Liver (tissue), 9 donors: ENCODE measurements around the gene PTPN14. TPM values are rescaled to one million over a fixed set of nuclear protein-coding genes. Genes with fewer than 3 reads are reported as not detected.

ENCODE experiments used
- DNase-seq: peaks from one replicate; pipeline ENCODE4 v3.0.0-alpha.2; 2017; ENCODE audit warnings: low spot score
- H3K27ac ChIP-seq, 2 donors: one replicate each; pipeline ENCODE4 v1.7.0; 2013; ENCODE audit warnings: inconsistent platforms in 2 of 2, low read length in 2 of 2, control low read depth in 1 of 2, low read depth in 1 of 2, mild to moderate bottlenecking in 1 of 2
- H3K27me3 ChIP-seq, 4 donors: one replicate each; pipeline versions ENCODE4 v1.6.1 to v1.7.0; 2013; ENCODE audit warnings: low read length in 3 of 4, inconsistent platforms in 1 of 4, mild to moderate bottlenecking in 1 of 4, moderate library complexity in 1 of 4; ENCODE audit not compliant: control insufficient read depth in 4 of 4, insufficient read depth in 4 of 4
- H3K36me3 ChIP-seq, 4 donors: one replicate each; pipeline versions ENCODE4 v1.6.1 to v1.7.0; 2013; ENCODE audit warnings: low read length in 3 of 4, mild to moderate bottlenecking in 3 of 4, low read depth in 1 of 4, moderate library complexity in 1 of 4; ENCODE audit not compliant: control insufficient read depth in 4 of 4, insufficient read depth in 3 of 4
- H3K4me1 ChIP-seq, 4 donors: one replicate each; pipeline versions ENCODE4 v1.6.1 to v1.7.0; 2013; ENCODE audit warnings: low read length in 3 of 4, mild to moderate bottlenecking in 3 of 4, moderate library complexity in 1 of 4; ENCODE audit not compliant: control insufficient read depth in 4 of 4, insufficient read depth in 4 of 4
- H3K4me3 ChIP-seq, 3 donors: one replicate each; pipeline versions ENCODE4 v1.6.1 to v1.7.0; 2013; ENCODE audit warnings: low read length in 3 of 3, control low read depth in 1 of 3, low read depth in 1 of 3, mild to moderate bottlenecking in 1 of 3
- H3K9ac ChIP-seq, 2 donors: one replicate each; pipeline ENCODE4 v1.7.0; 2013; ENCODE audit warnings: low read length in 2 of 2, mild to moderate bottlenecking in 2 of 2, moderate library complexity in 2 of 2, control low read depth in 1 of 2, low read depth in 1 of 2
- H3K9me3 ChIP-seq, 4 donors: one replicate each; pipeline versions ENCODE4 v1.6.1 to v1.7.0; 2013; ENCODE audit warnings: low read length in 3 of 4; ENCODE audit not compliant: control insufficient read depth in 4 of 4
- ATF3 ChIP-seq: IDR thresholded peaks from 2 replicates; pipeline ENCODE4 v1.6.1; 2016; ENCODE audit warnings: antibody characterized with exemption
- EGR1 ChIP-seq, 2 donors: IDR thresholded peaks; 2 replicates each; pipeline ENCODE4 v1.6.1; 2016 to 2018; ENCODE audit warnings: antibody characterized with exemption in 2 of 2, low read depth in 2 of 2
- FOXA1 ChIP-seq: IDR thresholded peaks from 2 replicates; pipeline ENCODE4 v1.6.1; 2016; ENCODE audit warnings: antibody characterized with exemption
- GABPA ChIP-seq, 2 donors: IDR thresholded peaks in 1 of 2; conservative IDR thresholded peaks in 1 of 2; 2 replicates each; pipeline ENCODE4 v1.6.1; 2016; ENCODE audit warnings: antibody characterized with exemption in 2 of 2, mild to moderate bottlenecking in 1 of 2, moderate library complexity in 1 of 2
- HNF4A ChIP-seq, 2 donors: conservative IDR thresholded peaks; 2 replicates each; pipeline ENCODE4 v1.6.1; 2016; ENCODE audit warnings: antibody characterized with exemption in 2 of 2, mild to moderate bottlenecking in 2 of 2
- HNF4G ChIP-seq: IDR thresholded peaks from 2 replicates; pipeline ENCODE4 v1.6.1; 2016; ENCODE audit warnings: antibody characterized with exemption
- JUND ChIP-seq, 2 donors: IDR thresholded peaks; 2 replicates each; pipeline ENCODE4 v1.6.1; 2016; ENCODE audit warnings: antibody characterized with exemption in 2 of 2
- MAX ChIP-seq: IDR thresholded peaks from 2 replicates; pipeline ENCODE4 v1.6.1; 2016; ENCODE audit warnings: antibody characterized with exemption
- REST ChIP-seq: IDR thresholded peaks from 2 replicates; pipeline ENCODE4 v1.6.1; 2016; ENCODE audit warnings: antibody characterized with exemption, mild to moderate bottlenecking
- RXRA ChIP-seq, 2 donors: IDR thresholded peaks; 2 replicates each; pipeline ENCODE4 v1.6.1; 2017 to 2018; ENCODE audit warnings: antibody characterized with exemption in 2 of 2, mild to moderate bottlenecking in 1 of 2
- SP1 ChIP-seq: IDR thresholded peaks from 2 replicates; pipeline ENCODE4 v1.6.1; 2018; ENCODE audit warnings: antibody characterized with exemption, mild to moderate bottlenecking
- TAF1 ChIP-seq: conservative IDR thresholded peaks from 2 replicates; pipeline ENCODE4 v1.6.1; 2016; ENCODE audit warnings: antibody characterized with exemption, mild to moderate bottlenecking
- YY1 ChIP-seq: IDR thresholded peaks from 2 replicates; pipeline ENCODE4 v1.6.1; 2016; ENCODE audit warnings: antibody characterized with exemption, mild to moderate bottlenecking
- WGBS: extraction: QIAGEN DNeasy Blood & Tissue Kit; methylation state at CpG from one replicate; pipeline ENCODE4 v1.1.7; 2013; 5-methylcytosine and 5-hydroxymethylcytosine counted together
- polyA plus RNA-seq, 2 donors: library from polyadenylated mRNA; stranded (reverse) in 1 of 2; unstranded in 1 of 2; fragments of 200-250 nt in 1 of 2; fragments of >200 nt in 1 of 2; fragmentation: Nextera tagmentation in 1 of 2; extraction: Ambion mirVana in 1 of 2; gene quantifications; one replicate each; pipeline versions ENCODE4 v1.2.1 to v1.2.3, GENCODE V29; 2013 to 2015
- total RNA-seq, 2 donors: library from RNA; depleted of rRNA; stranded (reverse); fragments of >200 nt; gene quantifications; one replicate each; pipeline ENCODE4 v1.2.3, GENCODE V29; 2014
- TF ChIP-seq, protein P1 (sequence below): fragments of 150-350 bp; IDR thresholded peaks from 2 replicates; pipeline ENCODE4 v1.5.1; 2017; ENCODE audit warnings: improper control_type of control experiment, low read depth, low read length; ENCODE audit not compliant: missing input control
- donor health status: healthy.
- donor health status: healthy.
- donor health status: healthy.
- donor health status: healthy.
- donor health status: healthy.

Gene PTPN14
- total and polyA plus RNA-seq, 4 donors = 0.54 to 3.2 (median 1.5) TPM

GRCh38 chr1:214312530-214313051 lies 238.8 kb downstream of the PTPN14 start (continued):
- TF ChIP-seq HNF4A (conservative IDR thresholded peaks at IDR 0.05) (peak; percentile 97 to 100), FOXA1 (no peak)

GRCh38 chr1:214310777-214311690 lies 240.4 kb downstream of the PTPN14 start:
- peak overlapping the region; percentile 17 to 67 for H3K27ac ChIP-seq
- 68% methylated on average over 11 of the region's 11 CpGs for WGBS
- no peak for DNase-seq
- TF ChIP-seq, protein P1, sequence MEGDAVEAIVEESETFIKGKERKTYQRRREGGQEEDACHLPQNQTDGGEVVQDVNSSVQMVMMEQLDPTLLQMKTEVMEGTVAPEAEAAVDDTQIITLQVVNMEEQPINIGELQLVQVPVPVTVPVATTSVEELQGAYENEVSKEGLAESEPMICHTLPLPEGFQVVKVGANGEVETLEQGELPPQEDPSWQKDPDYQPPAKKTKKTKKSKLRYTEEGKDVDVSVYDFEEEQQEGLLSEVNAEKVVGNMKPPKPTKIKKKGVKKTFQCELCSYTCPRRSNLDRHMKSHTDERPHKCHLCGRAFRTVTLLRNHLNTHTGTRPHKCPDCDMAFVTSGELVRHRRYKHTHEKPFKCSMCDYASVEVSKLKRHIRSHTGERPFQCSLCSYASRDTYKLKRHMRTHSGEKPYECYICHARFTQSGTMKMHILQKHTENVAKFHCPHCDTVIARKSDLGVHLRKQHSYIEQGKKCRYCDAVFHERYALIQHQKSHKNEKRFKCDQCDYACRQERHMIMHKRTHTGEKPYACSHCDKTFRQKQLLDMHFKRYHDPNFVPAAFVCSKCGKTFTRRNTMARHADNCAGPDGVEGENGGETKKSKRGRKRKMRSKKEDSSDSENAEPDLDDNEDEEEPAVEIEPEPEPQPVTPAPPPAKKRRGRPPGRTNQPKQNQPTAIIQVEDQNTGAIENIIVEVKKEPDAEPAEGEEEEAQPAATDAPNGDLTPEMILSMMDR = no peak
- no peak for TF ChIP-seq JUND (IDR thresholded peaks at IDR 0.05)
- TF ChIP-seq GABPA (IDR thresholded peaks at IDR 0.05 in 1 of 2, conservative IDR thresholded peaks at IDR 0.05 in 1 of 2) = no peak
- no peak for TF ChIP-seq HNF4G
- TF ChIP-seq ATF3 = no peak
- no peak for TF ChIP-seq EGR1 (IDR thresholded peaks at IDR 0.05; ENCODE audit: low read depth in 2 of 2)
- TF ChIP-seq REST = no peak
- no peak for TF ChIP-seq MAX
- TF ChIP-seq HNF4A (conservative IDR thresholded peaks at IDR 0.05) = no peak
- TF ChIP-seq YY1 = no peak
- no peak for TF ChIP-seq RXRA (IDR thresholded peaks at IDR 0.05)
- TF ChIP-seq SP1 = no peak
- TF ChIP-seq TAF1 = no peak
- H3K27me3 ChIP-seq = no peaks in the 10 kb centered on the region
- H3K9me3 ChIP-seq = no peaks in the 10 kb centered on the region
- H3K36me3 ChIP-seq = no peaks in the 10 kb centered on the region
- H3K9ac ChIP-seq = peak overlapping the region in 1 of 2 donors; percentile 56
- peaks cover 0 to 37% (median 12%) of the 10 kb centered on the region in 4 donors for H3K4me1 ChIP-seq
- no peak overlapping the region for H3K4me3 ChIP-seq
